Hair follicle dermal papilla cell (primary cell): ENCODE measurements around the gene IL1RAPL2. TPM values are rescaled to one million over a fixed set of nuclear protein-coding genes. Genes with fewer than 3 reads are reported as not detected.

ENCODE experiments used
- small RNA-seq: library from RNA; depleted of rRNA; stranded (forward); fragments of <200 nt; gene quantifications from one replicate; pipeline ENCODE3, GENCODE V24; 2012
- total RNA-seq: library from RNA; depleted of rRNA; stranded (reverse); fragments of >200 nt; gene quantifications from 2 replicates; pipeline ENCODE4 v1.2.3, GENCODE V29; 2012

IL1RAPL2 gene
- 0.12 and 0.16 TPM in 2 replicates for total RNA-seq

DNA sequence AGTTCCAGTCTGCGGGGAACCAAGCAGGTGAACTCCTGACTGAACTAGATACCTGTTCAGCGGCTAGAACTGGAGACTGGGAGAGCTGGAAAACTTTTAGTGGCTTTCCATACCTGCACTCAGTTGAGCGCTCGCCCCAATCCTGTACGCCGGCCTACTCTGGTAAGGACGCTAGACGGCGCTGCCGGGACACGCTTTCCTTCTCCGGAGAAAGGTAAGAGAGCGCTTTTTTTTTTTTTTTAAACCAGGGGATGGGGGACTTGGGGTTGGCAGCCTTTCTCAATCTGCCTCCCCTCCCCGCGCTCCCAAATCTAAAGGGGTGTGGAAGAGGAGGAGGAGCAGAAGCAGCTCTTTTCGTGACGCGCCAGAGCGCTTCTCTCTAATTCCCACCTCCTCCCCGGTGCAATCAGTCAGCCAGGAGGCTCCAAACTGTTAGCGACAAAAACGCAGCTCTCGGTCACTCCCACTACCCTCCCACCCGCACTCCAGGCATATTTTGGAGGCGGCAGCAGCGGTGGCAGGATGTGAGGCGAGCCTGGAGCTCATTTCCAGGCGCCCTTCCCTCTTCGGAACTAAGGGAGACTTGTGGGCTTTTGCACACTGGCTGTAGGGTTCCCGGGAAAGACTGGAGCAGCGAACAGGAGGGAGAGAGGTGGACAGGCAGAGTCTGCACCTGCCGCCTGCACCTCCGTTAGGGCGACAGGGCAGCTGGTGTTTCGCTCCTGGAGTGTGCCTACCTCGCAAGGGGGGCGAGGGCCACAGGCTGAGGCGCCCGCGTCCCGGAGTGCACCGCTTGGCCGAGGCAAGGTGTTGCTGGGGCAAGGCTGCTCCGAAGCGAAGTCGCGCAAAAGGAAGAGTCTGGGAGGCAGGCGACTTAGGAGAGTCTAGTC, at the start of gene IL1RAPL2:
Gene IL1RAPL2, plus strand, starts transcription at position 409 of the 890 bp plus-strand sequence.

DNA sequence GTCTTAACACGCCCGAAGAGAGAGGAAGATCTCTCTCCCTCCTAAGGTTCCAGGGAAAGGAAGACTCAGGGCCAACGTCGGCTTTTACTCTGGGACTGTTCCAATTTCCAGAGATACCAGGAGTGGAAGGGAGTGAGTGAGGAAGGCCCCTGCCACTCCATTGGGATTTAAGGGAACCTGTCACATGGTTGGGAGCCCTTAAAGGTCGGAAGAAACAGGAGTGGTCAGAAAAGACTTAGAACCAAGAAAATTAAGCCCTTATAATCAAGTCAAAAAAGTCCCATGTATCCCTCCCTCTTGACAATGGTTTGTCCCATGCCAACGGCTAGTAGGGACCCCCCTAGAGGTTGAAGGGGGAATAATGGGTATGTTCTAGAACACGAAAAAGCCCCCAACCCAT, 654.6 kb downstream of the IL1RAPL2 start, which contains the start of gene TEX13A:
Gene TEX13A, minus strand, starts transcription at position 59 of the 400 bp plus-strand sequence. CDS start 297 bp downstream, outside the sequence.

Small RNA genes lying within 50 kb of the gene (small RNA-seq; reads per million reads assigned to genes)
- not detected for gene RNU6-207P
